K562 (cell line): ENCODE data around the gene SLC16A1. TPM values are rescaled to one million over a fixed set of nuclear protein-coding genes. Genes with fewer than 3 reads are reported as not detected.

Experiments used
- CTBP1 ChIP-seq: fragments of 450-650 bp; IDR thresholded peaks from 2 replicates; pipeline ENCODE4 v1.6.1; 2016; ENCODE audit warnings: borderline replicate concordance
- HDAC1 ChIP-seq, 2 experiments: fragments of 450-650 bp; IDR thresholded peaks; 2 replicates each; pipeline ENCODE4 v1.6.1; 2016 to 2017; ENCODE audit warnings: inconsistent platforms in 1 of 2, mild to moderate bottlenecking in 1 of 2, moderate library complexity in 1 of 2
- NCOR1 ChIP-seq: fragments of 450-650 bp; IDR thresholded peaks from 2 replicates; pipeline ENCODE4 v1.6.1; 2016; ENCODE audit warnings: mild to moderate bottlenecking, moderate library complexity
- PURB ChIP-seq: sonication (generic); formaldehyde crosslinking; IDR thresholded peaks from 2 replicates; pipeline ENCODE4 v1.9.0; 2021; ENCODE audit warnings: low read depth, mild to moderate bottlenecking, missing genetic modification reagents
- RAD21 ChIP-seq, 2 experiments: fragments of 250-450 bp in 1 of 2; fragments of 450-650 bp in 1 of 2; sonication (Bioruptor Pico) in 1 of 2; formaldehyde crosslinking in 1 of 2; IDR thresholded peaks in 1 of 2; conservative IDR thresholded peaks in 1 of 2; 2 replicates each; pipeline versions ENCODE4 v1.4.0 to v1.8.0; 2020 to 2022; ENCODE audit warnings: mild to moderate bottlenecking in 2 of 2, moderate library complexity in 1 of 2
- TCF3 ChIP-seq: sonication (generic); formaldehyde crosslinking; IDR thresholded peaks from 2 replicates; pipeline ENCODE4 v1.4.0; 2020; ENCODE audit warnings: mild to moderate bottlenecking, missing genetic modification reagents
- ZNF124 ChIP-seq: sonication (generic); formaldehyde crosslinking; IDR thresholded peaks from 2 replicates; pipeline ENCODE4 v1.8.1; 2022; ENCODE audit warnings: missing genetic modification reagents
- ZNF766 ChIP-seq: fragments of 200-800 bp; sonication (Bioruptor generic); conservative IDR thresholded peaks from 2 replicates; pipeline ENCODE4 v1.6.1; 2016; ENCODE audit warnings: missing genetic modification characterization, missing compliant biosample characterization
- ZNF778 ChIP-seq: fragments of 450-650 bp; formaldehyde crosslinking; IDR thresholded peaks from 2 replicates; pipeline ENCODE4 v1.4.0; 2020; ENCODE audit warnings: mild to moderate bottlenecking, moderate library complexity
- polyA plus RNA-seq, 8 experiments: library from polyadenylated mRNA; depleted of rRNA in 4 of 8; stranded (reverse) in 5 of 8; unstranded in 3 of 8; fragments of >200 nt; fragmentation: Nextera tagmentation in 2 of 8; fragmentation: Illumina TruSeq in 1 of 8; extraction: Ambion mirVana in 2 of 8; extraction: Trizol in 1 of 8; gene quantifications; 2 replicates each; pipeline versions ENCODE4 v1.2.1 to v1.2.3, GENCODE V29; 2011 to 2014; ENCODE audit warnings: inconsistent platforms in 1 of 8, missing spikeins in 1 of 8
- total RNA-seq, 7 experiments: library from RNA; depleted of rRNA in 6 of 7; stranded (reverse); fragments of >200 nt in 6 of 7; fragmentation: Illumina TruSeq in 2 of 7; extraction: Trizol in 2 of 7; gene quantifications; 2 replicates each; pipeline versions ENCODE4 v1.2.1 to v1.2.3, GENCODE V29; 2011 to 2021; ENCODE audit warnings: low replicate concordance in 1 of 7
- TF ChIP-seq, protein P1 (sequence below): fragments of 450-650 bp; IDR thresholded peaks from 2 replicates; pipeline ENCODE4 v1.6.1; 2016; ENCODE audit warnings: mild to moderate bottlenecking, moderate library complexity
- TF ChIP-seq, protein P2 (sequence below): fragments of 450-650 bp; IDR thresholded peaks from 2 replicates; pipeline ENCODE4 v1.6.1; 2016; ENCODE audit warnings: mild to moderate bottlenecking
- TF ChIP-seq, protein P3 (sequence below): sonication (generic); formaldehyde crosslinking; IDR thresholded peaks from 2 replicates; pipeline ENCODE4 v1.8.0; 2022; ENCODE audit warnings: missing genetic modification reagents, mild to moderate bottlenecking, borderline replicate concordance

The SLC16A1 gene
- total and polyA plus RNA-seq, 9 of the 15 experiments (the other 6 are each of a cell fraction or from before 2014, with no cell fraction given): 73.1 to 244 (median 117) TPM

DNA sequence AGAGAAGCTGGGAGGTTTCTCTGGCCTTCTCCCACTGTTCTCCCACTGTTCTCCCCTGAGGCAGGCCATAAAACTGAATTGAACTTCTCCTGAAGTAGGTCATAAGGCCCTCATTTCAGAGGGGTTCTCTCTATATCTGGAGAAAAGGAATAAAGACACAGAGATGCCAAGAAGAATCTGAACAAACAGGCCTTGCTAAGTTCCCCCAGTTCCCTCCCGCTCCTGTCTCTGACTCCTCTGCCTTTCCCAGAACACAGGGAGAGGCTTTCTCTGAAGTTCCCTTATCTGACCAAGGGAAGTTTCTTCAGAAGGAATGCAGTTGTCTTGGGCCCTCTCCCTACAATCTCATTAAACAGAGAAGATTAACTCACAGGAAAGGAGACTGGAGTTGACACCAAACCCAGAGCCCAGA lies 83.4 kb downstream of the SLC16A1 start (continued):
- TF ChIP-seq, protein P1, sequence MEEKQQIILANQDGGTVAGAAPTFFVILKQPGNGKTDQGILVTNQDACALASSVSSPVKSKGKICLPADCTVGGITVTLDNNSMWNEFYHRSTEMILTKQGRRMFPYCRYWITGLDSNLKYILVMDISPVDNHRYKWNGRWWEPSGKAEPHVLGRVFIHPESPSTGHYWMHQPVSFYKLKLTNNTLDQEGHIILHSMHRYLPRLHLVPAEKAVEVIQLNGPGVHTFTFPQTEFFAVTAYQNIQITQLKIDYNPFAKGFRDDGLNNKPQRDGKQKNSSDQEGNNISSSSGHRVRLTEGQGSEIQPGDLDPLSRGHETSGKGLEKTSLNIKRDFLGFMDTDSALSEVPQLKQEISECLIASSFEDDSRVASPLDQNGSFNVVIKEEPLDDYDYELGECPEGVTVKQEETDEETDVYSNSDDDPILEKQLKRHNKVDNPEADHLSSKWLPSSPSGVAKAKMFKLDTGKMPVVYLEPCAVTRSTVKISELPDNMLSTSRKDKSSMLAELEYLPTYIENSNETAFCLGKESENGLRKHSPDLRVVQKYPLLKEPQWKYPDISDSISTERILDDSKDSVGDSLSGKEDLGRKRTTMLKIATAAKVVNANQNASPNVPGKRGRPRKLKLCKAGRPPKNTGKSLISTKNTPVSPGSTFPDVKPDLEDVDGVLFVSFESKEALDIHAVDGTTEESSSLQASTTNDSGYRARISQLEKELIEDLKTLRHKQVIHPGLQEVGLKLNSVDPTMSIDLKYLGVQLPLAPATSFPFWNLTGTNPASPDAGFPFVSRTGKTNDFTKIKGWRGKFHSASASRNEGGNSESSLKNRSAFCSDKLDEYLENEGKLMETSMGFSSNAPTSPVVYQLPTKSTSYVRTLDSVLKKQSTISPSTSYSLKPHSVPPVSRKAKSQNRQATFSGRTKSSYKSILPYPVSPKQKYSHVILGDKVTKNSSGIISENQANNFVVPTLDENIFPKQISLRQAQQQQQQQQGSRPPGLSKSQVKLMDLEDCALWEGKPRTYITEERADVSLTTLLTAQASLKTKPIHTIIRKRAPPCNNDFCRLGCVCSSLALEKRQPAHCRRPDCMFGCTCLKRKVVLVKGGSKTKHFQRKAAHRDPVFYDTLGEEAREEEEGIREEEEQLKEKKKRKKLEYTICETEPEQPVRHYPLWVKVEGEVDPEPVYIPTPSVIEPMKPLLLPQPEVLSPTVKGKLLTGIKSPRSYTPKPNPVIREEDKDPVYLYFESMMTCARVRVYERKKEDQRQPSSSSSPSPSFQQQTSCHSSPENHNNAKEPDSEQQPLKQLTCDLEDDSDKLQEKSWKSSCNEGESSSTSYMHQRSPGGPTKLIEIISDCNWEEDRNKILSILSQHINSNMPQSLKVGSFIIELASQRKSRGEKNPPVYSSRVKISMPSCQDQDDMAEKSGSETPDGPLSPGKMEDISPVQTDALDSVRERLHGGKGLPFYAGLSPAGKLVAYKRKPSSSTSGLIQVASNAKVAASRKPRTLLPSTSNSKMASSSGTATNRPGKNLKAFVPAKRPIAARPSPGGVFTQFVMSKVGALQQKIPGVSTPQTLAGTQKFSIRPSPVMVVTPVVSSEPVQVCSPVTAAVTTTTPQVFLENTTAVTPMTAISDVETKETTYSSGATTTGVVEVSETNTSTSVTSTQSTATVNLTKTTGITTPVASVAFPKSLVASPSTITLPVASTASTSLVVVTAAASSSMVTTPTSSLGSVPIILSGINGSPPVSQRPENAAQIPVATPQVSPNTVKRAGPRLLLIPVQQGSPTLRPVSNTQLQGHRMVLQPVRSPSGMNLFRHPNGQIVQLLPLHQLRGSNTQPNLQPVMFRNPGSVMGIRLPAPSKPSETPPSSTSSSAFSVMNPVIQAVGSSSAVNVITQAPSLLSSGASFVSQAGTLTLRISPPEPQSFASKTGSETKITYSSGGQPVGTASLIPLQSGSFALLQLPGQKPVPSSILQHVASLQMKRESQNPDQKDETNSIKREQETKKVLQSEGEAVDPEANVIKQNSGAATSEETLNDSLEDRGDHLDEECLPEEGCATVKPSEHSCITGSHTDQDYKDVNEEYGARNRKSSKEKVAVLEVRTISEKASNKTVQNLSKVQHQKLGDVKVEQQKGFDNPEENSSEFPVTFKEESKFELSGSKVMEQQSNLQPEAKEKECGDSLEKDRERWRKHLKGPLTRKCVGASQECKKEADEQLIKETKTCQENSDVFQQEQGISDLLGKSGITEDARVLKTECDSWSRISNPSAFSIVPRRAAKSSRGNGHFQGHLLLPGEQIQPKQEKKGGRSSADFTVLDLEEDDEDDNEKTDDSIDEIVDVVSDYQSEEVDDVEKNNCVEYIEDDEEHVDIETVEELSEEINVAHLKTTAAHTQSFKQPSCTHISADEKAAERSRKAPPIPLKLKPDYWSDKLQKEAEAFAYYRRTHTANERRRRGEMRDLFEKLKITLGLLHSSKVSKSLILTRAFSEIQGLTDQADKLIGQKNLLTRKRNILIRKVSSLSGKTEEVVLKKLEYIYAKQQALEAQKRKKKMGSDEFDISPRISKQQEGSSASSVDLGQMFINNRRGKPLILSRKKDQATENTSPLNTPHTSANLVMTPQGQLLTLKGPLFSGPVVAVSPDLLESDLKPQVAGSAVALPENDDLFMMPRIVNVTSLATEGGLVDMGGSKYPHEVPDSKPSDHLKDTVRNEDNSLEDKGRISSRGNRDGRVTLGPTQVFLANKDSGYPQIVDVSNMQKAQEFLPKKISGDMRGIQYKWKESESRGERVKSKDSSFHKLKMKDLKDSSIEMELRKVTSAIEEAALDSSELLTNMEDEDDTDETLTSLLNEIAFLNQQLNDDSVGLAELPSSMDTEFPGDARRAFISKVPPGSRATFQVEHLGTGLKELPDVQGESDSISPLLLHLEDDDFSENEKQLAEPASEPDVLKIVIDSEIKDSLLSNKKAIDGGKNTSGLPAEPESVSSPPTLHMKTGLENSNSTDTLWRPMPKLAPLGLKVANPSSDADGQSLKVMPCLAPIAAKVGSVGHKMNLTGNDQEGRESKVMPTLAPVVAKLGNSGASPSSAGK: no peak
- TF ChIP-seq ZNF766 (CRISPR knock-in tag) (peak; percentile 22; the same call in 1 of the 2 replicates), ZNF124 (CRISPR knock-in tag) (no peak), CTBP1 (peak; percentile 35; the same call in 1 of the 2 replicates), TCF3 (CRISPR knock-in tag) (peak; percentile 39; the same call in 1 of the 2 replicates), HDAC1 (IDR thresholded peaks at IDR 0.05) (0 out of 4 replicates have a peak, but pooled peaks of 1 of the 2 experiments have one; percentile 13), NCOR1 (no peak), RAD21 (CRISPR knock-in tag; conservative IDR thresholded peaks at IDR 0.05 in 1 of 2, IDR thresholded peaks at IDR 0.05 in 1 of 2) (0 out of 4 replicates have a peak, but pooled peaks of 1 of the 2 experiments have one; percentile 8), ZNF778 (CRISPR knock-in tag) (no peak), PURB (CRISPR knock-in tag) (no peak)
- TF ChIP-seq, protein P2, sequence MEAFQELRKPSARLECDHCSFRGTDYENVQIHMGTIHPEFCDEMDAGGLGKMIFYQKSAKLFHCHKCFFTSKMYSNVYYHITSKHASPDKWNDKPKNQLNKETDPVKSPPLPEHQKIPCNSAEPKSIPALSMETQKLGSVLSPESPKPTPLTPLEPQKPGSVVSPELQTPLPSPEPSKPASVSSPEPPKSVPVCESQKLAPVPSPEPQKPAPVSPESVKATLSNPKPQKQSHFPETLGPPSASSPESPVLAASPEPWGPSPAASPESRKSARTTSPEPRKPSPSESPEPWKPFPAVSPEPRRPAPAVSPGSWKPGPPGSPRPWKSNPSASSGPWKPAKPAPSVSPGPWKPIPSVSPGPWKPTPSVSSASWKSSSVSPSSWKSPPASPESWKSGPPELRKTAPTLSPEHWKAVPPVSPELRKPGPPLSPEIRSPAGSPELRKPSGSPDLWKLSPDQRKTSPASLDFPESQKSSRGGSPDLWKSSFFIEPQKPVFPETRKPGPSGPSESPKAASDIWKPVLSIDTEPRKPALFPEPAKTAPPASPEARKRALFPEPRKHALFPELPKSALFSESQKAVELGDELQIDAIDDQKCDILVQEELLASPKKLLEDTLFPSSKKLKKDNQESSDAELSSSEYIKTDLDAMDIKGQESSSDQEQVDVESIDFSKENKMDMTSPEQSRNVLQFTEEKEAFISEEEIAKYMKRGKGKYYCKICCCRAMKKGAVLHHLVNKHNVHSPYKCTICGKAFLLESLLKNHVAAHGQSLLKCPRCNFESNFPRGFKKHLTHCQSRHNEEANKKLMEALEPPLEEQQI: 0 out of 2 replicates have a peak, but pooled peaks have one; percentile 30
- TF ChIP-seq, protein P3, sequence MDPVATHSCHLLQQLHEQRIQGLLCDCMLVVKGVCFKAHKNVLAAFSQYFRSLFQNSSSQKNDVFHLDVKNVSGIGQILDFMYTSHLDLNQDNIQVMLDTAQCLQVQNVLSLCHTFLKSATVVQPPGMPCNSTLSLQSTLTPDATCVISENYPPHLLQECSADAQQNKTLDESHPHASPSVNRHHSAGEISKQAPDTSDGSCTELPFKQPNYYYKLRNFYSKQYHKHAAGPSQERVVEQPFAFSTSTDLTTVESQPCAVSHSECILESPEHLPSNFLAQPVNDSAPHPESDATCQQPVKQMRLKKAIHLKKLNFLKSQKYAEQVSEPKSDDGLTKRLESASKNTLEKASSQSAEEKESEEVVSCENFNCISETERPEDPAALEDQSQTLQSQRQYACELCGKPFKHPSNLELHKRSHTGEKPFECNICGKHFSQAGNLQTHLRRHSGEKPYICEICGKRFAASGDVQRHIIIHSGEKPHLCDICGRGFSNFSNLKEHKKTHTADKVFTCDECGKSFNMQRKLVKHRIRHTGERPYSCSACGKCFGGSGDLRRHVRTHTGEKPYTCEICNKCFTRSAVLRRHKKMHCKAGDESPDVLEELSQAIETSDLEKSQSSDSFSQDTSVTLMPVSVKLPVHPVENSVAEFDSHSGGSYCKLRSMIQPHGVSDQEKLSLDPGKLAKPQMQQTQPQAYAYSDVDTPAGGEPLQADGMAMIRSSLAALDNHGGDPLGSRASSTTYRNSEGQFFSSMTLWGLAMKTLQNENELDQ: no peak
